Peyer's patch (tissue), 4 donors: ENCODE measurements around the gene GIMAP6. TPM values are rescaled to one million over a fixed set of nuclear protein-coding genes. Genes with fewer than 3 reads are reported as not detected.

Source experiments
- DNase-seq, 3 donors: peaks; one replicate each; pipeline ENCODE4 v3.0.0-alpha.2; 2017 to 2019
- H3K27ac ChIP-seq, 4 donors: fragments of 200-600 bp; sonication (generic); one replicate each; pipeline ENCODE4 v1.5.1; 2016 to 2019
- H3K27me3 ChIP-seq, 2 donors: fragments of 200-600 bp; sonication (generic); one replicate each; pipeline ENCODE4 v1.5.1; 2019
- H3K36me3 ChIP-seq, 3 donors: fragments of 200-600 bp; sonication (generic); one replicate each; pipeline ENCODE4 v1.5.1; 2016 to 2019
- H3K4me1 ChIP-seq, 4 donors: fragments of 200-600 bp; sonication (generic); one replicate each; pipeline ENCODE4 v1.5.1; 2016 to 2019
- H3K4me3 ChIP-seq, 4 donors: fragments of 200-600 bp; sonication (generic); 1 replicate in 3 of 4; 2 replicates in 1 of 4; pipeline ENCODE4 v1.5.1; 2016 to 2019; ENCODE audit warnings: mild to moderate bottlenecking in 1 of 4
- H3K9me3 ChIP-seq, 4 donors: fragments of 200-600 bp; sonication (generic); one replicate each; pipeline ENCODE4 v1.5.1; 2016 to 2019; ENCODE audit warnings: mild to moderate bottlenecking in 1 of 4
- POLR2A ChIP-seq, 2 donors: fragments of 450-650 bp; IDR thresholded peaks; one replicate each; pipeline ENCODE4 v1.5.1; 2017; ENCODE audit warnings: antibody characterized with exemption in 2 of 2, mild to moderate bottlenecking in 2 of 2, moderate library complexity in 2 of 2
- total RNA-seq, 4 donors: library from RNA; depleted of rRNA; stranded (reverse); fragments of >200 nt; gene quantifications; one replicate each; pipeline ENCODE4 v1.1.0, GENCODE V29; 2016
- TF ChIP-seq, protein P1 (sequence below), 6 experiments: fragments of 450-650 bp in 4 of 6; fragments of 200-600 bp in 2 of 6; sonication (generic) in 1 of 6; IDR thresholded peaks; one replicate each; pipeline ENCODE4 v1.5.1; 2017 to 2019; ENCODE audit warnings: antibody characterized with exemption in 6 of 6, mild to moderate bottlenecking in 3 of 6, moderate library complexity in 1 of 6

GIMAP6 gene
- total RNA-seq, 4 donors from 2014 or later, result 7.0 to 35.5 (median 10.6) TPM

DNA sequence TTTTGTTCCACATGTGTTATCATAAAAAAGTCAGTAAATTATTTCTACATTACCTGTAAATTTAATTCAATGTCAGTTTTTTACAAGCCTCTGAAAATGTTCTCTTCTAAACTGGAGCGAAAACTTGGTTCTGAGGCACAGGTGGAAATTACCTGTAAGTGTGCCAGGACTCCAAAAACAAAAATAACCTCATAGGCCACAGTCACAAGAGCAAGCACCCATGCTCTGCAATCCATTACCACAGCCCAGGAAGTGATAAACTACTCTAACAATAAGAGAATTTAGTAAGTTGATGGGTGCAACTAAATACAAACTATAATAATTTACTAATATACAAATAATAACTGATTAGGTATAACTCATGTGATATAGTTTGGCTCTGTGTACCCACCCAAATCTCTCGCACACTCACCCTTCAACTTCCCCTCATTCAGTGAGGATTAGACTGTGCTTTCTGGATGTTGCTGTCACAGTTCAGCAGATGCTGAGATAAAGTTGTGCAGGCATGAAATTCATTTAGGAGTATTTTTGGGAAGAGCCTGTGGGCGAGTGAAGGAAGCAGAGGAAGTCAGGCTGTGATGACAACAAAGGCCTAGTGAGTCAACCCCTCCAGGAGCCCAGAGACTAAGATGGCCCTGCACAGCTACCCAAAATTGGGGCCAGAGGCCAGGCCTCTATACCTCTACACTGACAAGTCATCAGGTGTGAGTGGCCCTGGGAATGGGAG lies 16.3 kb upstream of the GIMAP6 start:
- TF ChIP-seq, protein P1, sequence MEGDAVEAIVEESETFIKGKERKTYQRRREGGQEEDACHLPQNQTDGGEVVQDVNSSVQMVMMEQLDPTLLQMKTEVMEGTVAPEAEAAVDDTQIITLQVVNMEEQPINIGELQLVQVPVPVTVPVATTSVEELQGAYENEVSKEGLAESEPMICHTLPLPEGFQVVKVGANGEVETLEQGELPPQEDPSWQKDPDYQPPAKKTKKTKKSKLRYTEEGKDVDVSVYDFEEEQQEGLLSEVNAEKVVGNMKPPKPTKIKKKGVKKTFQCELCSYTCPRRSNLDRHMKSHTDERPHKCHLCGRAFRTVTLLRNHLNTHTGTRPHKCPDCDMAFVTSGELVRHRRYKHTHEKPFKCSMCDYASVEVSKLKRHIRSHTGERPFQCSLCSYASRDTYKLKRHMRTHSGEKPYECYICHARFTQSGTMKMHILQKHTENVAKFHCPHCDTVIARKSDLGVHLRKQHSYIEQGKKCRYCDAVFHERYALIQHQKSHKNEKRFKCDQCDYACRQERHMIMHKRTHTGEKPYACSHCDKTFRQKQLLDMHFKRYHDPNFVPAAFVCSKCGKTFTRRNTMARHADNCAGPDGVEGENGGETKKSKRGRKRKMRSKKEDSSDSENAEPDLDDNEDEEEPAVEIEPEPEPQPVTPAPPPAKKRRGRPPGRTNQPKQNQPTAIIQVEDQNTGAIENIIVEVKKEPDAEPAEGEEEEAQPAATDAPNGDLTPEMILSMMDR (IDR thresholded peaks at IDR 0.05), result no peak
- no peak for TF ChIP-seq POLR2A (IDR thresholded peaks at IDR 0.05)
- H3K4me3 ChIP-seq, result no peak overlapping the region
- H3K27me3 ChIP-seq, result no peaks in the 10 kb centered on the region
- DNase-seq, result no peak
- H3K9me3 ChIP-seq, result no peaks in the 10 kb centered on the region
- no peaks in the 10 kb centered on the region for H3K36me3 ChIP-seq
- peak overlapping the region in 2 of 4 donors; percentile 22 to 52 for H3K27ac ChIP-seq
- H3K4me1 ChIP-seq, result no peaks in the 10 kb centered on the region

- H3K4me1 ChIP-seq, result no peaks in the 10 kb centered on the region
- TF ChIP-seq, protein P1 (IDR thresholded peaks at IDR 0.05), result no peak
- no peak for TF ChIP-seq POLR2A (IDR thresholded peaks at IDR 0.05)
- no peak overlapping the region for H3K4me3 ChIP-seq
- no peaks in the 10 kb centered on the region for H3K9me3 ChIP-seq
- DNase-seq, result no peak
- H3K36me3 ChIP-seq, result no peaks in the 10 kb centered on the region
- no peak overlapping the region for H3K27ac ChIP-seq
- no peaks in the 10 kb centered on the region for H3K27me3 ChIP-seq
Observed at GRCh38 chr7:150645259-150646020, 13.3 kb upstream of the GIMAP6 start.

DNA sequence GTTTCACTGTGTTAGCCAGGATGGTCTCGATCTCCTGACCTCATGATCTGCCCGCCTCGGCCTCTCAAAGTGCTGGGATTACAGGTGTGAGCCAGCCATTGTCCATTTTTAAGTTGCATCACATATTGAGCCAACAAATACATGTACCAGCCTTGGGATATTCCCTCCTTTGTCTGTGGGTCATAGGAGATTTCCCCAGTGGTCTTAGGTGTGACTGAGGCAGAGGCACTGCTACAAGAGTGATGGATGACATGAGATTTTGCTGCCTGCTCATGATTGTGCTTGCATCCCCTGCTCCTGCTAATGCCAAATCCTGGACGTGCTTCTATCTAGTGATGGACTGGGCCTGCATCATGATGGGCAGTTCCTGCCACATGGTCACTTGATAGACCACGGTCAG lies 10.7 kb upstream of the GIMAP6 start:
- H3K27ac ChIP-seq, result no peak overlapping the region
- TF ChIP-seq, protein P1 (IDR thresholded peaks at IDR 0.05), result no peak
- TF ChIP-seq POLR2A (IDR thresholded peaks at IDR 0.05), result no peak

DNA sequence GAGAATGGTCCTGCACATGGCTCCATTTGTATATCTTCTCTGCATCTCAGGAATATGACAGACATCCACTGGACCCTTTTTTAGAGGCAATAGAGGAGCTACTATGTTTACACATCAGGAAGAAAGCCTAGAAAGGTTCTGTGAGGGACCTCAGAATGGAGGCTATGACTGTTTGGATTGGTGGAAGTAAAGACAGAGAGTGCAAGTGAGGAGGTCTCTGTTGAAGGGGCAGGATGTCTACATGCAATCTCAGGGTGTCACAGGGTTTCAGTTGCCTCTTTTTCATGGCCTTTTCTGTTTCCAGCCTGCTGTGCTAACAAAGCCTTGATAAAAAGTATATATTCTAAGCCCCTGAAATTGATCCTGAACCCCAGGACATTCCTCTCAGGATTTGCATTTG lies 9.7 kb upstream of the GIMAP6 start:
- Histone ChIP-seq H3K4me1 (no peaks in the 10 kb centered on the region), H3K9me3 (no peaks in the 10 kb centered on the region), H3K4me3 (no peak overlapping the region), H3K27me3 (no peaks in the 10 kb centered on the region), H3K27ac (no peak overlapping the region), H3K36me3 (no peaks in the 10 kb centered on the region)
- DNase-seq, result no peak
- TF ChIP-seq, protein P1 (IDR thresholded peaks at IDR 0.05), result no peak
- no peak for TF ChIP-seq POLR2A (IDR thresholded peaks at IDR 0.05)

More for the DNA sequence above, 10.7 kb upstream of the GIMAP6 start:
- Histone ChIP-seq H3K9me3 (no peaks in the 10 kb centered on the region), H3K4me3 (no peak overlapping the region), H3K36me3 (no peaks in the 10 kb centered on the region), H3K4me1 (no peaks in the 10 kb centered on the region), H3K27me3 (no peaks in the 10 kb centered on the region)
- no peak for DNase-seq

GRCh38 chr7:150633926-150634325 lies 1.7 kb upstream of the GIMAP6 start:
- Histone ChIP-seq H3K9me3 (no peaks in the 10 kb centered on the region), H3K27ac (peak overlapping the region in 3 of 4 donors; percentile 1 to 62 (median 44))
- TF ChIP-seq POLR2A (IDR thresholded peaks at IDR 0.05), result no peak
- TF ChIP-seq, protein P1 (IDR thresholded peaks at IDR 0.05), result no peak

More at GRCh38 chr7:150633926-150634325, 1.7 kb upstream of the GIMAP6 start:
- no peak overlapping the region for H3K4me3 ChIP-seq
- DNase-seq, result no peak
- peaks cover 0 to 5% (median 0%) of the 10 kb centered on the region in 4 donors for H3K4me1 ChIP-seq
- H3K27me3 ChIP-seq, result no peaks in the 10 kb centered on the region
- H3K36me3 ChIP-seq, result no peaks in the 10 kb centered on the region
